Spleen (tissue), 11 donors: ENCODE data around the gene HJURP. TPM values are rescaled to one million over a fixed set of nuclear protein-coding genes. Genes with fewer than 3 reads are reported as not detected.

Source experiments
- DNase-seq: peaks from one replicate; pipeline ENCODE4 v3.0.0-alpha.2; 2020
- H3K27ac ChIP-seq, 8 donors: fragments of 200-600 bp; sonication (generic) in 7 of 8; 1 replicate in 4 of 8; 2 replicates in 4 of 8; pipeline versions ENCODE4 v1.5.0 to v1.8.0; 2016 to 2021; ENCODE audit warnings: inconsistent platforms in 4 of 8, mild to moderate bottlenecking in 4 of 8, moderate library complexity in 1 of 8
- H3K27me3 ChIP-seq, 7 donors: fragments of 200-600 bp; sonication (generic) in 6 of 7; replicated peaks in 1 of 7; 1 replicate in 4 of 7; 2 replicates in 3 of 7; pipeline versions ENCODE4 v1.5.0 to v1.8.0; 2016 to 2021; ENCODE audit warnings: inconsistent platforms in 3 of 7, mild to moderate bottlenecking in 1 of 7
- H3K36me3 ChIP-seq, 6 donors: fragments of 200-600 bp; sonication (generic) in 5 of 6; 1 replicate in 4 of 6; 2 replicates in 2 of 6; pipeline versions ENCODE4 v1.5.0 to v1.8.0; 2016 to 2021; ENCODE audit warnings: inconsistent platforms in 2 of 6
- H3K4me1 ChIP-seq, 6 donors: fragments of 200-600 bp; sonication (generic) in 5 of 6; 1 replicate in 3 of 6; 2 replicates in 3 of 6; pipeline versions ENCODE4 v1.5.0 to v1.8.0; 2016 to 2021; ENCODE audit warnings: inconsistent platforms in 3 of 6
- H3K4me3 ChIP-seq, 8 donors: fragments of 200-600 bp; sonication (generic) in 7 of 8; 1 replicate in 4 of 8; 2 replicates in 4 of 8; pipeline versions ENCODE4 v1.5.0 to v1.8.0; 2016 to 2021; ENCODE audit warnings: inconsistent platforms in 4 of 8, mild to moderate bottlenecking in 4 of 8, moderate library complexity in 2 of 8
- H3K9me3 ChIP-seq, 8 donors: fragments of 200-600 bp; sonication (generic) in 7 of 8; 1 replicate in 4 of 8; 2 replicates in 4 of 8; pipeline versions ENCODE4 v1.5.0 to v1.8.0; 2016 to 2021; ENCODE audit warnings: inconsistent platforms in 4 of 8
- POLR2A ChIP-seq, 3 donors: fragments of 450-650 bp; IDR thresholded peaks; one replicate each; pipeline ENCODE4 v1.5.1; 2017; ENCODE audit warnings: antibody characterized with exemption in 3 of 3, mild to moderate bottlenecking in 1 of 3
- POLR2AphosphoS5 ChIP-seq, 3 donors: sonication (generic); formaldehyde crosslinking; IDR thresholded peaks; one replicate each; pipeline ENCODE4 v1.5.1; 2017; ENCODE audit warnings: antibody characterized with exemption in 3 of 3
- WGBS, 5 donors: extraction: QIAGEN DNeasy Blood & Tissue Kit in 3 of 5; methylation state at CpG; one replicate each; pipeline versions ENCODE4 v1.1.5 to v1.1.7; 2013 to 2018; 5-methylcytosine and 5-hydroxymethylcytosine counted together
- intact Hi-C: fragments of 100-400 bp; cut with DNase I; formaldehyde crosslinking; loops from one replicate; pipeline ENCODE4 v1.15.0; 2023; ENCODE audit warnings: low total_unique reads
- polyA plus RNA-seq, 3 donors: library from polyadenylated mRNA; stranded (reverse); fragments of 200-250 nt; gene quantifications; one replicate each; pipeline ENCODE4 v1.2.1, GENCODE V29; 2013
- total RNA-seq, 7 donors: library from RNA; depleted of rRNA in 3 of 7; stranded (reverse); fragments of >200 nt in 3 of 7; fragmentation: NEBNext Ultra II Directional in 4 of 7; extraction: Animal tissue kit (Norgen Biotek cat#: 25700) in 4 of 7; gene quantifications; one replicate each; pipeline versions ENCODE4 v1.1.0 to v1.2.1, GENCODE V29; 2016 to 2021
- TF ChIP-seq, protein P1 (sequence below), 11 experiments: fragments of 200-600 bp in 7 of 11; fragments of 450-650 bp in 4 of 11; sonication (generic) in 4 of 11; IDR thresholded peaks in 8 of 11; conservative IDR thresholded peaks in 3 of 11; 1 replicate in 7 of 11; 2 replicates in 4 of 11; pipeline versions ENCODE4 v1.4.0 to v1.8.0; 2016 to 2021; ENCODE audit warnings: antibody characterized with exemption in 11 of 11, inconsistent platforms in 4 of 11, mild to moderate bottlenecking in 1 of 11
- donor health status: healthy with polysubstance abuse.
- donor health status: DM: no; HTN: no; CAD: no; lungs with moderate emphysema.
- donor health status: DM: no; HTN: no; CAD: no.
- donor health status: Bipolar disorder and iron deficiency.
- donor health status: healthy.
- donor health status: DM: no; HTN: no; CAD: no.
- donor health status: DM: yes; HTN: yes; CAD: no.

The HJURP gene
- total and polyA plus RNA-seq, 10 donors = 1.4 to 7.4 (median 5.2) TPM

DNA sequence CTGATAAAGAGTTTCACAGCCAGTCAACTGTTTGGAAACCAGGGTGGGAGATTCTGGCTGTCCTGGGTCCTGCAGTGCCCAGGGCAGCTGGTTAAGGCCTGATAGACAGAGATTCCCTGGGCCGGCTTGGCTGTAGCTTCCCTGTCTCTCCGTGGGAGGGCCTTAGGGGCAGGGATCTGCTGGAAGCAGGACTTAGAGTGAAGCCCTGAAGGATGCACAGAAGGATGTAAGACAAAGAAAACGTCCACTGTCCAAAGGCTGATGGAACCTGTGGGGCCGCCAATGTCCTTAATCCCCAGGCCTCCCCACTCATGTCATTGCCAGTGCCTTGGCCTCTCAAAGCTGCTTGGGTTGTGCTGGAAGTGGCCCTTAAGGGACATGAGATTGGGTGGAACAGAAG lies 43.2 kb downstream of the HJURP start:
- WGBS, 5 donors = 71 to 84% (median 79%) methylated on average over 4 of the region's 4 CpGs
- peak; percentile 49 for DNase-seq

DNA sequence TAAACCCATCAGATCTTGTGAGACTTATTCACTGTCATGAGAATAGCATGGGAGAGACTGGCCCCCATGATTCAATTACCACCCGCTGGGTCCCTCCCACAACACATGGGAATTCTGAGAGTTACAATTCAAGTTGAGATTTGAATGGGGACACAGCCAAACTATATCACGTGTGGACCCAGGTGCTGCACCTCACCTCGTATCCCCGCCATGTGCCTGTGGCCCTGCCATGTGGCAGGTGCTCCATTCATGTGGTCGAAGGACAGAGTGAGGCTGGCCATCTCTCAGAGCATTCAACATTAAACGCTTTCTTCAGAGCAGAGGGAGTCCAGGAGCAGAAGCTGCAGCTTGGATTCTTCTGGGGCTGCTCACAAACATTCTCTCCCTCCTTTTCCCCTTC lies 44.0 kb downstream of the HJURP start:
- H3K9me3 ChIP-seq = no peaks in the 10 kb centered on the region
- 86 to 94% (median 89%) methylated on average over 6 of the region's 6 CpGs for WGBS, 5 donors
- intact Hi-C loops = no loop called here
- no peak overlapping the region for H3K4me3 ChIP-seq
- H3K4me1 ChIP-seq = no peaks in the 10 kb centered on the region
- H3K27me3 ChIP-seq = peaks cover 0 to 49% (median 0%) of the 10 kb centered on the region in 7 donors
- no peak for TF ChIP-seq POLR2A (IDR thresholded peaks at IDR 0.05)
- TF ChIP-seq, protein P1, sequence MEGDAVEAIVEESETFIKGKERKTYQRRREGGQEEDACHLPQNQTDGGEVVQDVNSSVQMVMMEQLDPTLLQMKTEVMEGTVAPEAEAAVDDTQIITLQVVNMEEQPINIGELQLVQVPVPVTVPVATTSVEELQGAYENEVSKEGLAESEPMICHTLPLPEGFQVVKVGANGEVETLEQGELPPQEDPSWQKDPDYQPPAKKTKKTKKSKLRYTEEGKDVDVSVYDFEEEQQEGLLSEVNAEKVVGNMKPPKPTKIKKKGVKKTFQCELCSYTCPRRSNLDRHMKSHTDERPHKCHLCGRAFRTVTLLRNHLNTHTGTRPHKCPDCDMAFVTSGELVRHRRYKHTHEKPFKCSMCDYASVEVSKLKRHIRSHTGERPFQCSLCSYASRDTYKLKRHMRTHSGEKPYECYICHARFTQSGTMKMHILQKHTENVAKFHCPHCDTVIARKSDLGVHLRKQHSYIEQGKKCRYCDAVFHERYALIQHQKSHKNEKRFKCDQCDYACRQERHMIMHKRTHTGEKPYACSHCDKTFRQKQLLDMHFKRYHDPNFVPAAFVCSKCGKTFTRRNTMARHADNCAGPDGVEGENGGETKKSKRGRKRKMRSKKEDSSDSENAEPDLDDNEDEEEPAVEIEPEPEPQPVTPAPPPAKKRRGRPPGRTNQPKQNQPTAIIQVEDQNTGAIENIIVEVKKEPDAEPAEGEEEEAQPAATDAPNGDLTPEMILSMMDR (IDR thresholded peaks at IDR 0.05 in 8 of 11, conservative IDR thresholded peaks at IDR 0.05 in 3 of 11) = no peak
- no peak for TF ChIP-seq POLR2AphosphoS5 (IDR thresholded peaks at IDR 0.05)
- no peaks in the 10 kb centered on the region for H3K36me3 ChIP-seq
- no peak for DNase-seq
- no peak overlapping the region for H3K27ac ChIP-seq

More for the DNA sequence above, 43.2 kb downstream of the HJURP start:
- H3K4me3 ChIP-seq = no peak overlapping the region
- no peaks in the 10 kb centered on the region for H3K36me3 ChIP-seq
- TF ChIP-seq POLR2A (IDR thresholded peaks at IDR 0.05) (no peak), POLR2AphosphoS5 (IDR thresholded peaks at IDR 0.05) (no peak)
- TF ChIP-seq, protein P1 (IDR thresholded peaks at IDR 0.05 in 8 of 11, conservative IDR thresholded peaks at IDR 0.05 in 3 of 11) = no peak
- H3K4me1 ChIP-seq = no peaks in the 10 kb centered on the region
- H3K9me3 ChIP-seq = no peaks in the 10 kb centered on the region
- intact Hi-C loops = no loop called here
- H3K27ac ChIP-seq = no peak overlapping the region
- peaks cover 0 to 49% (median 0%) of the 10 kb centered on the region in 7 donors for H3K27me3 ChIP-seq

DNA sequence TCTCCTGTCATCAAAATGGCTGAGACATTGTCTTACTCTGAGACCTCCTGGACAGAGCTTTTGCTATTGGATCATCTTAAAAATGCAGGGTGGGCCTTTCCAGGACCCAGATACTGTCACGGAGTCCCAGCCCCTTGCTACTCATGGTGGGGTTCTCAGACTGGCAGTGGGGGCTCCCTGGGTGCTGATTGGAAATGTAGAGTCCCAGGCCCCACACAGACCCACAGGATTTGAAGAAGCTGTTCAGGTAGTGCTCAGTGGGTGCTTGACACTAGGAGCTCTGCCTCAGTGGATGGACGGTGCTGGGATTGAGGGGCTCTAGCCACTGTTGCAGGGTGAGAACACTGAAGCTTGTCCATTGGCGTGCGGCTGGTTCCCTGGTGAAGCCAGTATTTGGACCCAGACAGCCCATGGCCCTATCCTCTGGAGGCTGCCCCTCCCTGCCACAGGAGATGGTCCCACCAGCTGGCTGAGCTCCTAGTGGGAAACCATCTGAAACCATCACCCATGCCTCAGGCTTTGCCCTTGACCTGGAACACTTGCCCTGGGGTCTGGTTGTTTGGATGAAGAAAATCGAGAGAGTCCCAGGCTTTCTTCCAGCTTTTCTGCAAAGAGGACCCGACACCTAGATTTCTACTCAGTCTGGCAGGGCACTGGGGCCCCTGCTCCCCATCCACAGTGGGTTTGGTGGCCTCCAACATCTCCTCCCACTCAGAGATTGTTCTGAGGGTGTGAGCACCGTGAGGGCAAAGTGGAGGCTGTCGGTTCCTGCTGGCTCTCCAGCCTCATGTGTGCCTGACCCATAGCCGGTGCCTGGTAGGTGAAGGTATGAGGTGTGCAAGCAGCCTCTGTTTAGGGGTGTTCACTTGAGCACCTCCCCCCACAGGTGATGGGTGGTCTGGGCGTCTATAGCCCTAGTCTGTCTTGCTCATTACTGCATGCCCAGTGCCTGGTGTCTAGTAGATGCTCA lies 46.1 kb downstream of the HJURP start:
- Histone ChIP-seq H3K27ac (no peak overlapping the region), H3K27me3 (peaks cover 0 to 56% (median 0%) of the 10 kb centered on the region in 7 donors), H3K4me1 (no peaks in the 10 kb centered on the region), H3K9me3 (no peaks in the 10 kb centered on the region), H3K36me3 (no peaks in the 10 kb centered on the region), H3K4me3 (no peak overlapping the region)
- peak; percentile 49 for DNase-seq
- intact Hi-C loops = no loop called here
- TF ChIP-seq POLR2AphosphoS5 (IDR thresholded peaks at IDR 0.05) (no peak), POLR2A (IDR thresholded peaks at IDR 0.05) (no peak)
- TF ChIP-seq, protein P1 (IDR thresholded peaks at IDR 0.05 in 8 of 11, conservative IDR thresholded peaks at IDR 0.05 in 3 of 11) = no peak
- 67 to 84% (median 75%) methylated on average over 6 to 10 of the region's 10 CpGs for WGBS, 5 donors

DNA sequence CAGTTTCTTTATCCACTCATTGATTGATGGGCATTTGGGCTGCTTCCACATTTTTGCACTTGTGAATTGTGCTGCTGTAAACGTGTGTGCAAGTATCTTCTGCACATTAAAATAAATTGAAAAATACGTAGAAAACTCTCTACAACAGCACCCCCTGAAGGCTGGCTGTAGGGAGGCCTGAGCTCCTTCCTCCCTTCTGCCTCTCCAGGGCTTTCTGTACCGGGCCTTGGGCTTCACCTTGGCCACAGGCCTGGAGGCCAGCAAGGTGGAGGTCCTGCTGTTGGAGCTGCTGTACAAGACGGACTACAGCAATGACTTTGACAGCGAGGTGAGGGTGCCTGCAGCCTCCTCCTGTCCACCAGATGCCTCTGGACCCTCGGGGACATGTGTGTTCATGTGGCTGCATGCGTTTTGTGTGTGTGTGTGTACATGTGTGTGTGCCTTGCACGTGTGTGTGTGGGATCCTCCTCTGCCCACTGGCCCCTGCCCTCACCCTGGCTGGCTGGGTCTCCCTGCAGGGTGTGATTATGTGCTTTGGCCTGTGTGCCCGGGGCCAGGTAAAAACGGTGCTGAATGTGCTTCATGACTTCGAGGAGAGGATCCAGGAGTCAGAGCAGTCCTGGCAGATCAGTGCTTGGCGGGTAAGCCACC lies 47.0 kb downstream of the HJURP start:
- DNase-seq = peak; percentile 56
- intact Hi-C loops = no loop called here
- 60 to 82% (median 73%) methylated on average over 9 to 12 of the region's 12 CpGs for WGBS, 5 donors

More for the DNA sequence above, 47.0 kb downstream of the HJURP start:
- no peaks in the 10 kb centered on the region for H3K36me3 ChIP-seq
- no peak overlapping the region for H3K4me3 ChIP-seq
- no peak for TF ChIP-seq POLR2AphosphoS5 (IDR thresholded peaks at IDR 0.05)
- TF ChIP-seq POLR2A (IDR thresholded peaks at IDR 0.05) = no peak
- TF ChIP-seq, protein P1 (IDR thresholded peaks at IDR 0.05 in 8 of 11, conservative IDR thresholded peaks at IDR 0.05 in 3 of 11) = no peak
- no peak overlapping the region for H3K27ac ChIP-seq
- no peaks in the 10 kb centered on the region for H3K4me1 ChIP-seq
- peaks cover 0 to 61% (median 0%) of the 10 kb centered on the region in 7 donors for H3K27me3 ChIP-seq
- no peaks in the 10 kb centered on the region for H3K9me3 ChIP-seq
